Glutamatergic neuron (in vitro differentiated cells): ENCODE data around the gene NOX5. TPM values are rescaled to one million over a fixed set of nuclear protein-coding genes. Genes with fewer than 3 reads are reported as not detected.

Experiments
- DNase-seq: peaks from one replicate; pipeline ENCODE4 v3.0.0; 2022
- H3K27ac Mint-ChIP-seq: one replicate; pipeline ENCODE4 v1.8.0; 2020; ENCODE audit warnings: mild to moderate bottlenecking, mixed read lengths, inconsistent platforms; ENCODE audit not compliant: unreplicated experiment
- H3K27me3 Mint-ChIP-seq: one replicate; pipeline ENCODE4 v1.8.0; 2020; ENCODE audit warnings: mild to moderate bottlenecking, moderate library complexity, mixed read lengths, inconsistent platforms; ENCODE audit not compliant: unreplicated experiment
- H3K36me3 Mint-ChIP-seq: one replicate; pipeline ENCODE4 v1.8.0; 2020; ENCODE audit warnings: mild to moderate bottlenecking, mixed read lengths, inconsistent platforms; ENCODE audit not compliant: unreplicated experiment
- H3K4me1 Mint-ChIP-seq: one replicate; pipeline ENCODE4 v1.8.0; 2020; ENCODE audit warnings: mild to moderate bottlenecking, low read depth, mixed read lengths, inconsistent platforms; ENCODE audit not compliant: unreplicated experiment
- H3K4me3 Mint-ChIP-seq: one replicate; pipeline ENCODE4 v1.8.0; 2020; ENCODE audit warnings: mild to moderate bottlenecking, mixed read lengths, inconsistent platforms; ENCODE audit not compliant: unreplicated experiment
- H3K9me3 Mint-ChIP-seq: one replicate; pipeline ENCODE4 v1.8.0; 2020; ENCODE audit warnings: mild to moderate bottlenecking, moderate library complexity, mixed read lengths, inconsistent platforms; ENCODE audit not compliant: unreplicated experiment
- CTCF ChIP-seq: fragments of 200-600 bp; sonication (generic); IDR thresholded peaks from one replicate; pipeline ENCODE4 v1.5.0; 2021; ENCODE audit not compliant: partially characterized antibody, unreplicated experiment
- total RNA-seq: library from RNA; stranded (reverse); fragmentation: NEBNext Ultra II Directional; extraction: Animal tissue kit (Norgen Biotek cat#: 25700); gene quantifications from one replicate; pipeline ENCODE4 v1.2.1, GENCODE V29; 2021; ENCODE audit not compliant: unreplicated experiment

NOX5 gene
- total RNA-seq, 1 donor from 2014 or later: not detected

- Mint-ChIP-seq H3K36me3 (no peaks in the 10 kb centered on the region), H3K27me3 (peaks cover 7% of the 10 kb centered on the region), H3K4me1 (peaks cover 14% of the 10 kb centered on the region), H3K9me3 (no peaks in the 10 kb centered on the region), H3K27ac (no peak overlapping the region), H3K4me3 (no peak overlapping the region)
- no peak for DNase-seq
- no peak for TF ChIP-seq CTCF
Observed at GRCh38 chr15:69085325-69086081, 71.0 kb downstream of the NOX5 start.

GRCh38 chr15:69086427-69087204 is 72.1 kb downstream of the NOX5 start:
- Mint-ChIP-seq H3K36me3 (no peaks in the 10 kb centered on the region), H3K27ac (no peak overlapping the region), H3K4me1 (peaks cover 8% of the 10 kb centered on the region), H3K4me3 (no peak overlapping the region), H3K27me3 (peaks cover 7% of the 10 kb centered on the region), H3K9me3 (no peaks in the 10 kb centered on the region)
- DNase-seq: no peak
- TF ChIP-seq CTCF: no peak

GRCh38 chr15:69087366-69087976 is 73.0 kb downstream of the NOX5 start:
- no peak for DNase-seq
- Mint-ChIP-seq H3K4me3 (no peak overlapping the region), H3K27ac (no peak overlapping the region), H3K9me3 (no peaks in the 10 kb centered on the region), H3K27me3 (peaks cover 7% of the 10 kb centered on the region), H3K4me1 (peaks cover 3% of the 10 kb centered on the region), H3K36me3 (no peaks in the 10 kb centered on the region)
- no peak for TF ChIP-seq CTCF

GRCh38 chr15:69088300-69088965 is 73.9 kb downstream of the NOX5 start:
- H3K4me1 Mint-ChIP-seq: peaks cover 3% of the 10 kb centered on the region

More at GRCh38 chr15:69088300-69088965, 73.9 kb downstream of the NOX5 start:
- H3K27ac Mint-ChIP-seq: no peak overlapping the region
- H3K9me3 Mint-ChIP-seq: peaks cover 1% of the 10 kb centered on the region
- no peak for DNase-seq
- no peak overlapping the region for H3K4me3 Mint-ChIP-seq
- no peaks in the 10 kb centered on the region for H3K36me3 Mint-ChIP-seq
- TF ChIP-seq CTCF: no peak
- peaks cover 7% of the 10 kb centered on the region for H3K27me3 Mint-ChIP-seq
